HCT116 (cell line): ENCODE measurements around the gene COL23A1. TPM values are rescaled to one million over a fixed set of nuclear protein-coding genes. Genes with fewer than 3 reads are reported as not detected.

Experiments used
- ATAC-seq: fragments of 200-7000 bp; cut with Tn5 transposase; 2 replicates; pipeline ENCODE4 v1.9.1; 2020; ENCODE audit warnings: mild to moderate bottlenecking, moderate library complexity
- BruUV-seq: library from RNA; stranded (reverse); fragments of 400-500 nt; replicated peaks from 2 replicates; lab custom pipeline; 2021; lab: Mats Ljungman, UMichigan
- CTCF ChIA-PET: fragments of 300-600 bp; sonication (Branson Sonifier 250); formaldehyde crosslinking; loops from one replicate; lab custom pipeline; 2021; ENCODE audit warnings: antibody characterized with exemption; lab: Charles Lee
- POLR2A ChIA-PET: fragments of 300-600, 350-600 bp; sonication (Branson Sonifier 250); formaldehyde crosslinking; loops from one replicate; lab custom pipeline; 2021; ENCODE audit warnings: antibody characterized with exemption; lab: Charles Lee
- RAD21 ChIA-PET, 2 experiments: fragments of 300-600 bp; sonication (Branson Sonifier 250); formaldehyde crosslinking; loops; one replicate each; lab custom pipeline; 2023; ENCODE audit warnings: low total read pairs in 2 of 2; ENCODE audit not compliant: uncharacterized antibody in 2 of 2, unreplicated experiment in 2 of 2, low non-redundant PET in 1 of 2; lab: Charles Lee
- DNase-seq: peaks from one replicate; pipeline ENCODE4 v3.0.0-alpha.2; 2010; ENCODE audit warnings: low read depth, low spot score
- H2AFZ ChIP-seq: fragments of 200-600 bp; shearing (Covaris generic), sonication (generic); 2 replicates; pipeline ENCODE4 v1.6.1; 2017; ENCODE audit warnings: low read depth, mixed run types, mixed read lengths, antibody characterized with exemption, low read length; ENCODE audit not compliant: poor library complexity, severe bottlenecking
- H3K27ac ChIP-seq: 2 replicates; pipeline ENCODE4 v1.5.1; 2012; ENCODE audit warnings: low read depth, low read length
- H3K27me3 ChIP-seq: fragments of 200-600 bp; sonication (generic); 2 replicates; pipeline ENCODE4 v1.6.1; 2016; ENCODE audit warnings: mixed run types, low read length, mixed read lengths; ENCODE audit not compliant: insufficient read depth
- H3K36me3 ChIP-seq, 2 experiments: fragments of 200-500 bp in 1 of 2; fragments of 200-600 bp in 1 of 2; sonication (Bioruptor generic) in 1 of 2; sonication (generic) in 1 of 2; 2 replicates each; pipeline versions ENCODE4 v1.5.1 to v1.6.1; 2014 to 2016; ENCODE audit warnings: low read length in 2 of 2, inconsistent platforms in 1 of 2, mixed read lengths in 1 of 2, mixed run types in 1 of 2; ENCODE audit not compliant: insufficient read depth in 2 of 2, control insufficient read depth in 1 of 2
- H3K4me1 ChIP-seq, 2 experiments: fragments of 200-600 bp in 1 of 2; sonication (generic) in 1 of 2; 2 replicates each; pipeline versions ENCODE4 v1.5.1 to v1.6.1; 2012 to 2017; ENCODE audit warnings: low read length in 2 of 2, inconsistent platforms in 1 of 2, mild to moderate bottlenecking in 1 of 2, mixed read lengths in 1 of 2, mixed run types in 1 of 2, moderate library complexity in 1 of 2; ENCODE audit not compliant: insufficient read depth in 2 of 2, control insufficient read depth in 1 of 2
- H3K4me2 ChIP-seq: fragments of 200-600 bp; sonication (generic); 2 replicates; pipeline ENCODE4 v1.6.1; 2017; ENCODE audit warnings: mixed run types, low read length, mixed read lengths
- H3K4me3 ChIP-seq, 2 experiments: fragments of 200-600 bp in 1 of 2; sonication (generic) in 1 of 2; replicated peaks in 1 of 2; 2 replicates each; pipeline ENCODE4 v1.5.1; 2011 to 2016; ENCODE audit warnings: low read length in 2 of 2, control low read depth in 1 of 2, low read depth in 1 of 2, mild to moderate bottlenecking in 1 of 2, mixed read lengths in 1 of 2, mixed run types in 1 of 2
- H3K79me2 ChIP-seq: fragments of 200-600 bp; sonication (generic); 2 replicates; pipeline ENCODE4 v1.6.1; 2017; ENCODE audit warnings: mild to moderate bottlenecking, mixed run types, low read length, moderate library complexity, mixed read lengths; ENCODE audit not compliant: insufficient read depth
- H3K9ac ChIP-seq: fragments of 200-600 bp; sonication (generic); 2 replicates; pipeline ENCODE4 v1.6.1; 2016; ENCODE audit warnings: low read length, mixed read lengths
- H3K9me2 ChIP-seq: fragments of 200-600 bp; sonication (generic), shearing (Covaris generic); 2 replicates; pipeline ENCODE4 v1.6.1; 2017; ENCODE audit warnings: mixed run types, mild to moderate bottlenecking, moderate library complexity; ENCODE audit not compliant: insufficient read depth
- H3K9me3 ChIP-seq, 2 experiments: fragments of 200-500 bp in 1 of 2; fragments of 200-600 bp in 1 of 2; sonication (Bioruptor generic) in 1 of 2; sonication (generic) in 1 of 2; 2 replicates each; pipeline ENCODE4 v1.6.1; 2014 to 2017; ENCODE audit warnings: low read length in 2 of 2, mixed read lengths in 2 of 2, inconsistent platforms in 1 of 2, low read depth in 1 of 2, mild to moderate bottlenecking in 1 of 2, mixed run types in 1 of 2, moderate library complexity in 1 of 2; ENCODE audit not compliant: control insufficient read depth in 1 of 2, insufficient read depth in 1 of 2
- H4K20me1 ChIP-seq: fragments of 200-600 bp; sonication (generic), shearing (Covaris generic); 2 replicates; pipeline ENCODE4 v1.6.1; 2017; ENCODE audit warnings: mixed run types, mild to moderate bottlenecking, moderate library complexity; ENCODE audit not compliant: insufficient read depth
- CEBPB ChIP-seq: IDR thresholded peaks from 2 replicates; pipeline ENCODE4 v1.6.1; 2012; ENCODE audit warnings: low read depth
- FOSL1 ChIP-seq: IDR thresholded peaks from 2 replicates; pipeline ENCODE4 v1.6.1; 2012; ENCODE audit warnings: low read depth
- POLR2AphosphoS5 ChIP-seq: IDR thresholded peaks from 2 replicates; pipeline ENCODE4 v1.6.1; 2011; ENCODE audit warnings: mild to moderate bottlenecking, low read depth, low read length, moderate library complexity
- REST ChIP-seq: IDR thresholded peaks from 2 replicates; pipeline ENCODE4 v1.6.1; 2012; ENCODE audit warnings: low read depth
- ZBTB33 ChIP-seq: IDR thresholded peaks from 2 replicates; pipeline ENCODE4 v1.6.1; 2011; ENCODE audit warnings: mild to moderate bottlenecking, low read length, moderate library complexity; ENCODE audit not compliant: insufficient replicate concordance; ENCODE audit errors: extremely low read depth
- intact Hi-C: fragments of 100-400 bp; cut with micrococcal nuclease; formaldehyde crosslinking; loops from 2 replicates; pipeline ENCODE4 v1.10.0; 2022
- total RNA-seq: library from RNA; stranded (reverse); gene quantifications from one replicate; pipeline ENCODE4 v1.2.1, GENCODE V29; 2021; ENCODE audit not compliant: unreplicated experiment

The COL23A1 gene
- total RNA-seq, 1 experiment from 2014 or later: not detected

GRCh38 chr5:178411083-178411482, 179.1 kb downstream of the COL23A1 start:
- no peaks in the 10 kb centered on the region for H3K9me2 ChIP-seq

More at GRCh38 chr5:178411083-178411482, 179.1 kb downstream of the COL23A1 start:
- no peak overlapping the region for H3K4me3 ChIP-seq
- no peak overlapping the region for H2AFZ ChIP-seq
- no peaks in the 10 kb centered on the region for H3K36me3 ChIP-seq
- no peaks in the 10 kb centered on the region for H4K20me1 ChIP-seq
- H3K27ac ChIP-seq: no peak overlapping the region
- RAD21 ChIA-PET: no interaction called here
- no peak for TF ChIP-seq FOSL1
- no peak for TF ChIP-seq ZBTB33
- no peak for TF ChIP-seq CEBPB
- no peak for TF ChIP-seq REST
- TF ChIP-seq POLR2AphosphoS5: no peak
- TF ChIP-seq, all 23 proteins: peak for 0
- no peak overlapping the region for H3K9ac ChIP-seq
- ATAC-seq (no peak), DNase-seq (no peak)
- peaks cover 32% of the 10 kb centered on the region for H3K27me3 ChIP-seq
- H3K4me2 ChIP-seq: no peak overlapping the region
- intact Hi-C loops: no loop called here
- H3K4me1 ChIP-seq: no peaks in the 10 kb centered on the region
- BruUV-seq: no TSS peak
- ChIA-PET CTCF (no interaction called here), POLR2A (no interaction called here)
- no peaks in the 10 kb centered on the region for H3K9me3 ChIP-seq
- no peaks in the 10 kb centered on the region for H3K79me2 ChIP-seq
